Measurements from ENCODE around the gene PHYKPL.
A peak's percentile ranks its signal among the peaks of the same experiment; 100 is the strongest.

PHYKPL gene

GRCh38 chr5:178232124-178232919 lies at the start of gene PHYKPL:
TSS of gene PHYKPL (minus strand) at chr5:178232802. CDS start at chr5:178232550, 252 bp downstream.
- peak; percentile 80 for DNase-seq

GRCh38 chr5:178282391-178282790 lies 49.8 kb upstream of the PHYKPL start:
- DNase-seq, result no peak

DNA sequence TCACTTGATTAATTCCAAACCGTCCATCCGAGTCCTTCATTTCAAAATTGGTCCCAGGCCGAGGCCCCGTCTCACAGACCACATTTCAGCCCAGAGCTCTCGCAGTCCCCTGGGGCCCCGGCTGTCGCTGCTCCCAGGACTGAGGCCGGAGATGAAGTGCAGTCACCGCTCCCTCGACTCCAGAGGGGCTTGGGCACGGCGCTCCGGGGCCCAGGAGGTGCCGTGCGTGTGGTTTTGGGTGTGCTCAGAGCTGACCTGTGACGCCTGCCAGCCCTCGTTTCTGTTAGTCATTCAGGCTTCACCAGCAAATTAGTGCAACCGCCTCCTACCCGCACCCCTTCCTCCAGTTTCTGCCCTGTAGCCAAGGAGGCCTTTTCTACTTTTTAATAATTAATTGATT lies 48.7 kb upstream of the PHYKPL start:
- DNase-seq, result no peak

DNA sequence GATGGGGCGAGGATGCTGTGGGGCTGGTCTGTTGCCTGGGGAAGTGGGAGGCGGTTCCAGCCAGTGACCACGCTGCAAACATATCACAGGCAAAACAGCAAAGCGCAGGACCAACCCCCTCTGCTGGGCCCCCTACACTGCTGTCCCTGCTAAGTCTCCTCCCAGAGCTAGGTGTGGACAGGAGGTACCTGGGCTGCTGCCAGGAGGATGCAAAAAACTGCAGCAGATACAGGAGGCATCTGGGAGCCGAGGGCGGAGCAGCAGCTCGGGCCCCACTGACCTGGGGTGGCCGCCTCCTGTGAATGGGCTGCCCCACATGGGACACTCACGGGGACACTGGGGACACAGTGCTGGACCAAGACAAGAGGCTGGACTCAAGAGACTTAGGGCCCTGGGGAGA lies 48.0 kb upstream of the PHYKPL start:
- DNase-seq, result no peak

GRCh38 chr5:178279723-178280438 lies 47.3 kb upstream of the PHYKPL start:
- DNase-seq, result peak; percentile 62

DNA sequence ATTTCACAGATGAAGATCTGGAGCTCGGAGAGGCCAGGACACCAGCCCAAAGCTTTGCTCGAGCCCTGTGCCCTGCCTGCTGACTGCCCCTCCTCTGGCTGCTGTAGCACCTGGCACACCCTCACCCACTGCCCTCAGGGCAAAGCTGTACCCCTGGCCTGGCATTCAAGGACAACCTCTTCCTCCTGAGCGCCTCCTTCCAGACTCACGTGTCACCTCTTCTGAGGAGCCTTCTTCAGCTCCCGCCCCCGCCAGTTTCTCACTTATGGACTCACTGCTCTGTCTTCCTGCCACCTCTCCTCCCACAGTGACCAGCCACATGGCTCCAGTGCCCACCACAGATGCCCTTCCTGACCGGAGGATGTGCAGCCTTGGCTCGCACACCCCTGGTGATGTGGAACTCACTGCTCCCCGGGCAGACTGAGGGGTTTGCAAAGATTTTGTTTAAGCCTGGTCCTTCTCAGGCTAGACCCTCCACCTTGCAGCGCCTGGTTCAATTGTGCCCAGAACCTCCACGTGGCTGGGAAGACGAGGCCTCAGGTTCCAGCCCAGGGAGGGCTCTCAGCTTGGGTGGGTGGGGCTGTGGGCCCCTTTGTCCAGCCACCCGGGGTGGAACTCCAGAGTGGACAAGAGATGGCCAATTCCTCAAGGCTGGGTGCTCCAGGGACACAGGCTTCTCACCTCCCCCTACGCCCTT lies 46.6 kb upstream of the PHYKPL start:
- no peak for DNase-seq

DNA sequence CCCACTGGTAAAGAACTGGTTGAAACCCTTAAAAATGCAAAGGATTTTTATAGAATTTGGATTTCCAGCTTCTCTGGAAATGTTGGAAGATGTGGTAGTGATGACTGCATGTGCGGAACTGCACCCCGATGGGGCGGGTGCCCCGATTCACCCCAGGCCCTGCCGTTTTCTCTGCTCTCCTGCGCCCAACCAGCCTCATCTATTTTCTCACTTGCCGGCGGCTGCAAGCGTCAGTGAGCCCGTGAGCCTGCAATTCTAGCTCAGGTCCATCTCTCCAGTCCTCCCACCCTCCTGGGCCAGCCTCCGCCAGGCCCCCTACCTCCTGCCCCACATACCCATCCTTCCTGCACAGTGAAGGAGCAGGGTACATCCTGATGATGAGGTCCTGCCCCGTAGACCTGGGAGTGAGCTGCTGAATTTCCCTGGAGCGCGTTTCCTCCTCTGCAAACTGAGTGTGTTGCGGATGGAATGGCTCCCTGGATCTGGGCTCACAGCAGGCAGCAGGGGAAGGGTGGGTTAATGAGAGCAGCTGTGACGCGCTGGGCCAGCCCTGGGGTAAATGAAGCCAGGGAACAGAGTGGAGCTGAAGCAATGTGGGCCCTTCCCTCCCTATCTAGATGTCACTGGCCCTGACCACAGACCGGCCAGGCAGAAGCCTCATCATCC lies 45.9 kb upstream of the PHYKPL start:
- no peak for DNase-seq

GRCh38 chr5:178277866-178278265 lies 45.3 kb upstream of the PHYKPL start:
- DNase-seq, result no peak

DNA sequence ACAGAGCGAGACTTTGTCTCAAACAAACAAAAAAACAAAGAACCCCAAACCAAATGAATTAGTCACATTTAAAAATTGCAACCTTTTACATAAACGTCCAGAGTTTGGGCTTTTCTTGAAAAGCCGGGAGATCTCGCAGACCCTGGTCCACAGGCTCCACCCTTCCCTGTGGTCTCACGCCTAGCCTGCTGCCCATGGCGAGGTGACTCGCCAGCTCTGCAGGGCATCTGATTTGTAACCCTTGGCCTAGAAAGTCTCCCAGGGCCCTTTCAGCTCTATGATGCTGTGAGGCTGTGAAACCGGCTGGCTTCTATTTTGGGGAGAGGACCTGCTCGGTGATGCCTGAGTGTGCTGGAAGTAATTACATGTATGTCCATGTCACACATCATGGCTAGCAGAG lies 44.7 kb upstream of the PHYKPL start:
- no peak for DNase-seq

GRCh38 chr5:178274781-178275537 lies 42.4 kb upstream of the PHYKPL start:
- no peak for DNase-seq

GRCh38 chr5:178273665-178274541 lies 41.3 kb upstream of the PHYKPL start:
- DNase-seq, result no peak

DNA sequence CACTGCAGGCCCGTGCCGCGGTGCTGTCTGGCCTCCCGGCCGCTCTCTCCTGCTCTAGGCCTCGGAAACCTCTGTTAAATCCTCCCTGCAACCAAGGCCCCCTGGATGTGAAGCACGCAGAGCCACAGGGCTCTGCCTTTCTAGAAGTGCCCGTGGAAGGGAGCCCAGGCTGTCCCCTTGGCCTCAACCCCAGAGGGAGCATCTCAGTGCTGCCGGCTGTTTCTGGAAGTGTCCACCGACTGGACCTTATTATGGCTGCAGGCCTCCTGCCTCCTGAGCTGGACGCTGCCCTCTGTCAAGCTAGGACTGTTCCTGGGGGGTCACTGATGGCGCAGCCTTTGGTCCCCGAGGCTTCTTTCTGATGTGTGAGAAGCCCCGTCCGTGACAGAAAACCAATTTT lies 40.4 kb upstream of the PHYKPL start:
- DNase-seq, result no peak

- DNase-seq, result no peak
Measured at GRCh38 chr5:178272591-178272990, 40.0 kb upstream of the PHYKPL start.

DNA sequence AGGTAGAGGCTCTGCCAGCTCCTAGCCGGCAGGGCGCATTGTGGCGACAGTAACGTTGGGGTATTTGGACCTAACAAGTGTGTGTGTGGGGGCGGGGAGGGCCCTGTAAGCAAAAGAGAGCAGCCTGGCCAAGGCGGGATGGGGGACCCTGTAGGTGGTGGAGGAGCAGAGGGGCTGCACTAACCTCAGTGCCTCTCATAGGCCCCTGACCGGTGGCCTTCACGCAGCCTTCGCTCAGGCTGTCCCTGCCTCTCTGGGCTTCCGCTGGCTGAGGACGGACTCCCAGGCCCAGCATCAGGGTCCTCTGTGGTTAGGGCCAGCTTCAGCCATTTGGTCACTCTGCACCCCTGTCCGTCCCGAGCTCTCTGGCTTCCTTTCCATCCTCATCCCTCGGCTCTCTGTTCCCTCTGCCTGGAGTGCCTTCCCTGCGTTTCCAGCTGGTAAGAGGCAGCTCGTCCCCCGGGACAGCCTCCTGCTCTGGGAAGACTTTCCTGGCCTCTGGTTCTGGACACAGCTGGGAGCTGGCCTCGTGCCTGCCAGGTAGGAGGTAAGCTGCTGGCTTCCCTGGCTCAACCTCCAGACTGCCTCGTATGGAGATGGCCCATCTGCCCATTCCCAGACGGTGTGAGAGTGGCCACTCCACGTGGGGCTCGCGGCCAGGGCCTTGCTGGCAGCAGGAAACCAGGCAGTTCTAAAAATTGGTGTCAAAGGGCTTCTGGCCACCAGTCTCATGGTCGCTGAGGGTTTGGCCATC lies 39.3 kb upstream of the PHYKPL start:
- no peak for DNase-seq

- DNase-seq, result no peak
Measured at GRCh38 chr5:178271231-178271630, 38.6 kb upstream of the PHYKPL start.

DNA sequence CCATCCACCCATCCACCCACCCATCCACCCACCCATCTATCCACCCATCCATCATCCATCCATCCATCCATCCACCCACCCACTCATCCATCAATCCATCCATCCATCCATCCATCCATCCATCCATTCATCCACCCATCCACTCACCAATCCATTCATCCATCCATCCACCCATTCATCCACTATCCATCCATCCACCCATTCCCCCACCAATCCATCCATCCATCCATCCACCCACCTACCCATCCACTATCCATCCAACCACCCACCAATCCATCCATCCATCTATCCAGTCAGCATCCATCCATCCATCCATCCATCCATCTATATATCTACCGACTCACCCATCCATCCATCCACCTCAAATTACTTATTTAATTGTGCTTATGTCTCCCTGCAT lies 36.9 kb upstream of the PHYKPL start:
- no peak for DNase-seq

GRCh38 chr5:178267876-178268275 lies 35.3 kb upstream of the PHYKPL start:
- DNase-seq, result no peak

- no peak for DNase-seq
Measured at GRCh38 chr5:178267245-178267644, 34.6 kb upstream of the PHYKPL start.

- no peak for DNase-seq
Measured at GRCh38 chr5:178266581-178266980, 34.0 kb upstream of the PHYKPL start.

- DNase-seq, result no peak
Measured at GRCh38 chr5:178265746-178266145, 33.1 kb upstream of the PHYKPL start.

- DNase-seq, result no peak
Measured at GRCh38 chr5:178264044-178264443, 31.4 kb upstream of the PHYKPL start.
